Measurements from ENCODE around the gene SELENOO. TPM values are rescaled to one million over a fixed set of nuclear protein-coding genes. Genes with fewer than 3 reads are reported as not detected.
A peak's percentile ranks its signal among the peaks of the same experiment; 100 is the strongest.

The SELENOO gene
- total RNA-seq, 1 experiment from 2014 or later = 27.4 TPM

DNA sequence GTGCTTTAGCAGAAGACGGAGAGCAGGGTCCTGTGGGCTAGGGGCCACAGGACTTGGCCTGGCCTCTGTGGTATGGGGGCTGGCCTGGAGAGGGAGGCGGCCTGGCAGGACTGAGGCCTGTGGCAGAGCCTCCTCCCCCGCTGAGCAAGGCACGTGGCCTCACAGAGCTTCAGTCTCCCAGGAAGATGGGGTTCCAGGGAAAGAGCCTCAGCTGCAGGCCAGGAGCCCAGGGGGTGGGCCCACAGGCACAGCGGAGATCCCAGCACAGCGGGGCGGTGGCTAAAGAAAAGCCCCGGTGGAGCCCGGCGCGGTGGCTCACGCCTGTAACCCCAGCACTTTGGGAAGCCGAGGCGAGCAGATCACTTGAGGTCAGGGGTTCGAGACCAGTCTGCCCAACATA, 58.5 kb downstream of the SELENOO start:
- peaks cover 3% of the 10 kb centered on the region for H4K20me1 ChIP-seq (ENCODE audit: insufficient read depth)
- no peak overlapping the region for H2AFZ ChIP-seq
- ChIA-PET CTCF (no interaction called here), POLR2A (ENCODE audit: unreplicated experiment) (no interaction called here)
- no peaks in the 10 kb centered on the region for H3K9me3 ChIP-seq (ENCODE audit: insufficient read depth, low read depth)
- no peak overlapping the region for H3K4me2 ChIP-seq
- H3K4me1 ChIP-seq (replicated peaks; ENCODE audit: insufficient read depth) = peaks cover 30% of the 10 kb centered on the region
- BruUV-seq (replicated peaks) = no TSS peak
- H3K27me3 ChIP-seq (ENCODE audit: insufficient read depth, low read depth) = no peaks in the 10 kb centered on the region
- H3K4me3 ChIP-seq = no peak overlapping the region
- TF ChIP-seq EZH2 (IDR thresholded peaks at IDR 0.05; ENCODE audit: low read depth) = no peak
- TF ChIP-seq, protein P1, sequence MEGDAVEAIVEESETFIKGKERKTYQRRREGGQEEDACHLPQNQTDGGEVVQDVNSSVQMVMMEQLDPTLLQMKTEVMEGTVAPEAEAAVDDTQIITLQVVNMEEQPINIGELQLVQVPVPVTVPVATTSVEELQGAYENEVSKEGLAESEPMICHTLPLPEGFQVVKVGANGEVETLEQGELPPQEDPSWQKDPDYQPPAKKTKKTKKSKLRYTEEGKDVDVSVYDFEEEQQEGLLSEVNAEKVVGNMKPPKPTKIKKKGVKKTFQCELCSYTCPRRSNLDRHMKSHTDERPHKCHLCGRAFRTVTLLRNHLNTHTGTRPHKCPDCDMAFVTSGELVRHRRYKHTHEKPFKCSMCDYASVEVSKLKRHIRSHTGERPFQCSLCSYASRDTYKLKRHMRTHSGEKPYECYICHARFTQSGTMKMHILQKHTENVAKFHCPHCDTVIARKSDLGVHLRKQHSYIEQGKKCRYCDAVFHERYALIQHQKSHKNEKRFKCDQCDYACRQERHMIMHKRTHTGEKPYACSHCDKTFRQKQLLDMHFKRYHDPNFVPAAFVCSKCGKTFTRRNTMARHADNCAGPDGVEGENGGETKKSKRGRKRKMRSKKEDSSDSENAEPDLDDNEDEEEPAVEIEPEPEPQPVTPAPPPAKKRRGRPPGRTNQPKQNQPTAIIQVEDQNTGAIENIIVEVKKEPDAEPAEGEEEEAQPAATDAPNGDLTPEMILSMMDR (conservative IDR thresholded peaks at IDR 0.05) = no peak
- no peak for DNase-seq
- H3F3A ChIP-seq (ENCODE audit: insufficient read depth, low read depth) = peaks cover 27% of the 10 kb centered on the region
- 0 out of 2 replicates have a peak, but pooled peaks cover 3% of the 10 kb centered on the region for H3K36me3 ChIP-seq (ENCODE audit: low read depth)
- intact Hi-C loops (cut with micrococcal nuclease; ENCODE audit: unreplicated experiment) = no loop called here
- H3K27ac ChIP-seq = no peak overlapping the region
- peaks cover 23% of the 10 kb centered on the region for H3K79me2 ChIP-seq (ENCODE audit: low read depth)
- no peaks in the 10 kb centered on the region for H3K9me2 ChIP-seq (ENCODE audit: insufficient read depth)

DNA sequence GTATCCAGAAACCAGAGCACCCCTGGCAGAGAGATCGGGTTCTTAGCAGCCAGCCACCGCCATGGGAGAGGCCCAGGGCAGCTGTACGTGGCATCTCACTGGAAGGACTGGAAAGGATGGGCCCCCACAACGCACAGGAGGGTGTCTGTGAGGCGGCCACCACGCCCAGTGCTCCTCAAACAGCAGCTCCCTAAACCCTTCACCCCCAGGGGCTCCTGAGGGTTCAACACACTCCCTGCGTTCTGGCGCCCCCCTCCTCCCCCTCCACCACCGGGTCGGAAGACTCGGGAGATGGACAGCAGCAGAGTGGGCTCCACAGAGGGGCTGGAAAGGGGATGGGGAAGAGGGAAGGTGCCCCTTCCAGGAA, 59.6 kb downstream of the SELENOO start:
- 0 out of 2 replicates have a peak, but pooled peaks cover 3% of the 10 kb centered on the region for H3K36me3 ChIP-seq (ENCODE audit: low read depth)
- no peak for DNase-seq
- no peaks in the 10 kb centered on the region for H3K9me2 ChIP-seq (ENCODE audit: insufficient read depth)
- H3K9me3 ChIP-seq (ENCODE audit: insufficient read depth, low read depth) = no peaks in the 10 kb centered on the region
- H3K4me2 ChIP-seq = peak overlapping the region; percentile 92
- H3K4me1 ChIP-seq (replicated peaks; ENCODE audit: insufficient read depth) = peaks cover 30% of the 10 kb centered on the region
- peak overlapping the region; percentile 85 for H2AFZ ChIP-seq
- BruUV-seq (replicated peaks) = TSS peak; percentile 29
- CTCF ChIA-PET = interaction anchor here (0.6 kb wide), 1 partner anchor 17 kb away, joined by 6 read pairs; no protein-coding TSS in a partner anchor
- H4K20me1 ChIP-seq (ENCODE audit: insufficient read depth) = peaks cover 3% of the 10 kb centered on the region
- intact Hi-C loops (cut with micrococcal nuclease; ENCODE audit: unreplicated experiment) = no loop called here
- peaks cover 22% of the 10 kb centered on the region for H3F3A ChIP-seq (ENCODE audit: insufficient read depth, low read depth)
- POLR2A ChIA-PET (ENCODE audit: unreplicated experiment) = interaction anchor here (0.7 kb wide), 1 partner anchor 47 kb away, joined by 3 read pairs; the partner anchor contains the start of gene PLXNB2
- TF ChIP-seq, protein P1 (conservative IDR thresholded peaks at IDR 0.05) = no peak
- TF ChIP-seq EZH2 (IDR thresholded peaks at IDR 0.05; ENCODE audit: low read depth) = no peak
- H3K27ac ChIP-seq = no peak overlapping the region
- peak overlapping the region; percentile 62 for H3K4me3 ChIP-seq
- peaks cover 23% of the 10 kb centered on the region for H3K79me2 ChIP-seq (ENCODE audit: low read depth)
- no peaks in the 10 kb centered on the region for H3K27me3 ChIP-seq (ENCODE audit: insufficient read depth, low read depth)

DNA sequence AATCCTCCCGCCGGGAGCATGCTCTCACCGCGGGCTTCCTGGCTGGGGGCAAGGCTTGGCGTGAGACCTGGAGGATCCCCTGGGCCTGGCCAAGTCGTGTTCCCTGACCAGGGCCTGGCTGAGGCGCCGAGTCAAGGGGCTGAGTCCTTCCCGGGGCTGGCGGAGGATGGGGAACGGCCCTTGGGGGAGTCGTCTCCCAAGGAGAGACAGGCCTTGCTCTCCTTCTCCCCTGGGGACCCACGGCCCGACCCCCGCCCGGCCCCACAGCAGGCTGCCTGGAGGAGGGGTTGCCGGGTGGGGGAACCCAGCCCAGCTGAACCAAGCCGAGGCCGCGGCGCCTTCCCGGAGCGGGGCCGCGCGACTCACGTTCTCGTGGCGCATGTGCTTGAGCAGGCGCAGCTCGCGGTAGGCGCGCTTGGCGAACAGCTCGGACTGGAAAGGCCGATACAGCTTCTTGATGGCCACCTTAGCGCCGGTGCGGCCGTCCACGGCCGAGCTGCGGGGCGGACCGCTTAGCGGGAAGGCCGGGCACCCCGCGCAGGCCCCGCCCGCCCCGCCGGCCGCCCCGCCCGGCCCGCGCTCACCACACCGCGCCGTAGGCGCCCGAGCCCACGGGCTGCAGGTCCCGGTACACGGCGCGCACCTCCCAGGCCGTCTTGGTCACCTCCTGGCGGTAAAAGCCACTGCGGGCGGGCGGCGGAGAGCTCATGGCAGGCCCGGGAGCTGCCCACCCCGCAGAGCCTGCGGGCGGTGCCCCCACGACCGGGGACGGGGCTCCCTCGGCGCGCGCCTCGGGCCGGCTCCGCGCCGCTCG, 60.2 kb downstream of the SELENOO start:
- H2AFZ ChIP-seq = peak overlapping the region; percentile 85
- 0 out of 2 replicates have a peak, but pooled peaks cover 3% of the 10 kb centered on the region for H3K36me3 ChIP-seq (ENCODE audit: low read depth)
- no peaks in the 10 kb centered on the region for H3K27me3 ChIP-seq (ENCODE audit: insufficient read depth, low read depth)
- H3K4me2 ChIP-seq = peak overlapping the region; percentile 92
- BruUV-seq (replicated peaks) = no TSS peak
- peaks cover 22% of the 10 kb centered on the region for H3F3A ChIP-seq (ENCODE audit: insufficient read depth, low read depth)
- TF ChIP-seq, protein P1 (conservative IDR thresholded peaks at IDR 0.05) = no peak
- DNase-seq = peak in 1 of 2 experiments; percentile 52
- H3K4me3 ChIP-seq = peak overlapping the region; percentile 62
- no peaks in the 10 kb centered on the region for H3K9me3 ChIP-seq (ENCODE audit: insufficient read depth, low read depth)
- H3K4me1 ChIP-seq (replicated peaks; ENCODE audit: insufficient read depth) = peaks cover 30% of the 10 kb centered on the region
- peaks cover 3% of the 10 kb centered on the region for H4K20me1 ChIP-seq (ENCODE audit: insufficient read depth)
- peaks cover 23% of the 10 kb centered on the region for H3K79me2 ChIP-seq (ENCODE audit: low read depth)
- ChIA-PET CTCF (no interaction called here), POLR2A (ENCODE audit: unreplicated experiment) (interaction anchor here (0.7 kb wide), 1 partner anchor 46 kb away, joined by 3 read pairs; the partner anchor contains the start of gene PLXNB2)
- H3K27ac ChIP-seq = no peak overlapping the region
- no peaks in the 10 kb centered on the region for H3K9me2 ChIP-seq (ENCODE audit: insufficient read depth)
- intact Hi-C loops (cut with micrococcal nuclease; ENCODE audit: unreplicated experiment) = no loop called here

Measured in PC-9 (cell line).